ENCODE data around the gene PA2G4.

GRCh38 chr12:56110571-56110970, 6.2 kb downstream of the PA2G4 start:
- TF ChIP-seq CTCF (IDR thresholded peaks at IDR 0.05) (no peak), POLR2AphosphoS5 (IDR thresholded peaks at IDR 0.05) (no peak), POLR2A (IDR thresholded peaks at IDR 0.05; ENCODE audit: low read depth) (no peak)
